Mesendoderm (in vitro differentiated cells): ENCODE measurements around the gene SUCLG1.

Source experiments
- DNase-seq: peaks from one replicate; pipeline ENCODE4 v3.0.0; 2013
- H2AK5ac ChIP-seq: 2 replicates; pipeline ENCODE4 v1.6.1; 2013; ENCODE audit warnings: low read length, inconsistent platforms
- H2BK120ac ChIP-seq: 2 replicates; pipeline ENCODE4 v1.6.1; 2013; ENCODE audit warnings: low read depth, mild to moderate bottlenecking, low read length, moderate library complexity, mixed read lengths
- H2BK15ac ChIP-seq: replicated peaks from 2 replicates; pipeline ENCODE4 v1.6.1; 2013; ENCODE audit warnings: low read depth, mild to moderate bottlenecking, moderate library complexity
- H2BK5ac ChIP-seq: 2 replicates; pipeline ENCODE4 v1.6.1; 2013; ENCODE audit warnings: low read length, inconsistent platforms
- H3K18ac ChIP-seq: 2 replicates; pipeline ENCODE4 v1.6.1; 2013; ENCODE audit warnings: mild to moderate bottlenecking, low read length, mixed read lengths
- H3K23ac ChIP-seq: one replicate; pipeline ENCODE4 v1.6.1; 2013; ENCODE audit warnings: low read length
- H3K27ac ChIP-seq: 2 replicates; pipeline ENCODE4 v1.5.1; 2013; ENCODE audit warnings: low read depth, mild to moderate bottlenecking, inconsistent platforms, low read length, moderate library complexity
- H3K27me3 ChIP-seq: 2 replicates; pipeline ENCODE4 v1.6.1; 2013; ENCODE audit warnings: low read length, control low read depth, mild to moderate bottlenecking, inconsistent platforms; ENCODE audit not compliant: insufficient read depth, poor library complexity
- H3K36me3 ChIP-seq: 2 replicates; pipeline ENCODE4 v1.6.1; 2013; ENCODE audit warnings: low read length, inconsistent platforms; ENCODE audit not compliant: control insufficient read depth, insufficient read depth
- H3K4ac ChIP-seq: one replicate; pipeline ENCODE4 v1.6.1; 2013; ENCODE audit warnings: low read depth, mild to moderate bottlenecking, low read length, moderate library complexity
- H3K4me1 ChIP-seq: 2 replicates; pipeline ENCODE4 v1.6.1; 2013; ENCODE audit warnings: low read depth, low read length, inconsistent platforms; ENCODE audit not compliant: control insufficient read depth
- H3K4me2 ChIP-seq: 2 replicates; pipeline ENCODE4 v1.6.1; 2013; ENCODE audit warnings: low read length
- H3K4me3 ChIP-seq: 2 replicates; pipeline ENCODE4 v1.5.1; 2013; ENCODE audit warnings: mild to moderate bottlenecking, low read length
- H3K56ac ChIP-seq: one replicate; pipeline ENCODE4 v1.6.1; 2013; ENCODE audit warnings: low read length
- H3K79me1 ChIP-seq: 2 replicates; pipeline ENCODE4 v1.6.1; 2013; ENCODE audit warnings: low read length, inconsistent platforms
- H3K79me2 ChIP-seq: 2 replicates; pipeline ENCODE4 v1.6.1; 2013; ENCODE audit warnings: mild to moderate bottlenecking, low read length; ENCODE audit not compliant: control insufficient read depth, insufficient read depth
- H3K9ac ChIP-seq: 2 replicates; pipeline ENCODE4 v1.6.1; 2013; ENCODE audit warnings: low read length, inconsistent platforms
- H4K5ac ChIP-seq: one replicate; pipeline ENCODE4 v1.6.1; 2013; ENCODE audit warnings: low read length
- H4K8ac ChIP-seq: one replicate; pipeline ENCODE4 v1.6.1; 2013; ENCODE audit warnings: low read depth, mild to moderate bottlenecking, control low read depth, low read length, moderate library complexity
- WGBS: extraction: QIAGEN DNeasy Blood & Tissue Kit; methylation state at CpG from one replicate; pipeline ENCODE4 v1.1.7; 2013; ENCODE audit warnings: low lambda C conversion rate, missing lambda C conversion rate; ENCODE audit not compliant: insufficient coverage; ENCODE audit errors: extremely low coverage; 5-methylcytosine and 5-hydroxymethylcytosine counted together

Gene SUCLG1

GRCh38 chr2:84375020-84375419 lies 84.1 kb downstream of the SUCLG1 start:
- H3K4me3 ChIP-seq = no peak overlapping the region
- WGBS = no CpG with 5 or more reads among the region's 3 CpGs
- H4K5ac ChIP-seq = no peak overlapping the region
- H3K4me2 ChIP-seq = no peak overlapping the region
- no peak overlapping the region for H3K9ac ChIP-seq
- H3K79me2 ChIP-seq = no peaks in the 10 kb centered on the region
- H3K36me3 ChIP-seq = no peaks in the 10 kb centered on the region
- H3K4me1 ChIP-seq = no peaks in the 10 kb centered on the region
- no peak overlapping the region for H2BK120ac ChIP-seq
- no peak overlapping the region for H3K56ac ChIP-seq
- H2AK5ac ChIP-seq = no peak overlapping the region
- no peak overlapping the region for H3K18ac ChIP-seq
- H3K27ac ChIP-seq = no peak overlapping the region
- no peaks in the 10 kb centered on the region for H3K27me3 ChIP-seq
- no peak overlapping the region for H3K23ac ChIP-seq
- no peak overlapping the region for H4K8ac ChIP-seq
- H3K79me1 ChIP-seq = no peaks in the 10 kb centered on the region
- no peak overlapping the region for H2BK15ac ChIP-seq
- no peak overlapping the region for H3K4ac ChIP-seq
- no peak overlapping the region for H2BK5ac ChIP-seq
- no peak for DNase-seq

GRCh38 chr2:84373866-84374265 lies 85.2 kb downstream of the SUCLG1 start:
- Histone ChIP-seq H3K79me2 (no peaks in the 10 kb centered on the region), H2BK120ac (no peak overlapping the region), H3K36me3 (no peaks in the 10 kb centered on the region), H3K4ac (no peak overlapping the region), H3K4me3 (no peak overlapping the region), H3K18ac (no peak overlapping the region), H4K8ac (no peak overlapping the region), H3K4me1 (no peaks in the 10 kb centered on the region), H3K27ac (no peak overlapping the region), H3K79me1 (no peaks in the 10 kb centered on the region), H3K56ac (no peak overlapping the region), H4K5ac (no peak overlapping the region), H3K23ac (no peak overlapping the region), H3K9ac (no peak overlapping the region), H2BK15ac (no peak overlapping the region), H3K4me2 (no peak overlapping the region), H3K27me3 (no peaks in the 10 kb centered on the region), H2AK5ac (no peak overlapping the region), H2BK5ac (no peak overlapping the region)
- WGBS = no CpG with 5 or more reads among the region's 5 CpGs
- DNase-seq = no peak
